Panc1 (cell line): ENCODE data around the gene CA10.

Experiments used
- TF ChIP-seq, protein P1 (sequence below): fragments of 450-650 bp; IDR thresholded peaks from 2 replicates; pipeline ENCODE4 v1.5.1; 2017; ENCODE audit warnings: mild to moderate bottlenecking
- TF ChIP-seq, protein P2 (sequence below), 2 experiments: IDR thresholded peaks; 2 replicates each; pipeline ENCODE4 v1.6.1; 2011 to 2012; ENCODE audit warnings: low read depth in 2 of 2, control low read depth in 1 of 2, low read length in 1 of 2, mild to moderate bottlenecking in 1 of 2, moderate library complexity in 1 of 2; ENCODE audit not compliant: insufficient read depth in 1 of 2

DNA sequence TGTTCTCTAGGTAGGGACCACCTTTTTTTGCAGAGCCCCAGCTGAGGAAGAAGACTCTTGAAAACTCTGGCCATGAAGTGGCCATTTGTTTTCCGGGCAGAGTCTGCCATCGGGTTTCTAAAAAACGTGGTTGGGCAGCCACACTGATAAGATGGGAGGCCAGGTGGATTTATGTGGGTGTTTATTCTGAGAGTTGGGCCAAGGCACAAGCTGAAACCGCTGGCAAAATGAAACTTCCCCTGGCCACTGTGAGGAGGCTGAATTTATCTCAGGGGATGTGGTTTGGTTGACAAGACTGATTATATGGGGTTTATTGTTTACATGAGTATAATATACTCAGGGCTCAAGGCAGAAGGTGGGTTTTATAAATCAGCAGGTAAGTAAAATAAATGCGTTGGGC lies 476.4 kb downstream of the CA10 start:
- TF ChIP-seq, protein P1, sequence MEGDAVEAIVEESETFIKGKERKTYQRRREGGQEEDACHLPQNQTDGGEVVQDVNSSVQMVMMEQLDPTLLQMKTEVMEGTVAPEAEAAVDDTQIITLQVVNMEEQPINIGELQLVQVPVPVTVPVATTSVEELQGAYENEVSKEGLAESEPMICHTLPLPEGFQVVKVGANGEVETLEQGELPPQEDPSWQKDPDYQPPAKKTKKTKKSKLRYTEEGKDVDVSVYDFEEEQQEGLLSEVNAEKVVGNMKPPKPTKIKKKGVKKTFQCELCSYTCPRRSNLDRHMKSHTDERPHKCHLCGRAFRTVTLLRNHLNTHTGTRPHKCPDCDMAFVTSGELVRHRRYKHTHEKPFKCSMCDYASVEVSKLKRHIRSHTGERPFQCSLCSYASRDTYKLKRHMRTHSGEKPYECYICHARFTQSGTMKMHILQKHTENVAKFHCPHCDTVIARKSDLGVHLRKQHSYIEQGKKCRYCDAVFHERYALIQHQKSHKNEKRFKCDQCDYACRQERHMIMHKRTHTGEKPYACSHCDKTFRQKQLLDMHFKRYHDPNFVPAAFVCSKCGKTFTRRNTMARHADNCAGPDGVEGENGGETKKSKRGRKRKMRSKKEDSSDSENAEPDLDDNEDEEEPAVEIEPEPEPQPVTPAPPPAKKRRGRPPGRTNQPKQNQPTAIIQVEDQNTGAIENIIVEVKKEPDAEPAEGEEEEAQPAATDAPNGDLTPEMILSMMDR: no peak
- TF ChIP-seq, protein P2, sequence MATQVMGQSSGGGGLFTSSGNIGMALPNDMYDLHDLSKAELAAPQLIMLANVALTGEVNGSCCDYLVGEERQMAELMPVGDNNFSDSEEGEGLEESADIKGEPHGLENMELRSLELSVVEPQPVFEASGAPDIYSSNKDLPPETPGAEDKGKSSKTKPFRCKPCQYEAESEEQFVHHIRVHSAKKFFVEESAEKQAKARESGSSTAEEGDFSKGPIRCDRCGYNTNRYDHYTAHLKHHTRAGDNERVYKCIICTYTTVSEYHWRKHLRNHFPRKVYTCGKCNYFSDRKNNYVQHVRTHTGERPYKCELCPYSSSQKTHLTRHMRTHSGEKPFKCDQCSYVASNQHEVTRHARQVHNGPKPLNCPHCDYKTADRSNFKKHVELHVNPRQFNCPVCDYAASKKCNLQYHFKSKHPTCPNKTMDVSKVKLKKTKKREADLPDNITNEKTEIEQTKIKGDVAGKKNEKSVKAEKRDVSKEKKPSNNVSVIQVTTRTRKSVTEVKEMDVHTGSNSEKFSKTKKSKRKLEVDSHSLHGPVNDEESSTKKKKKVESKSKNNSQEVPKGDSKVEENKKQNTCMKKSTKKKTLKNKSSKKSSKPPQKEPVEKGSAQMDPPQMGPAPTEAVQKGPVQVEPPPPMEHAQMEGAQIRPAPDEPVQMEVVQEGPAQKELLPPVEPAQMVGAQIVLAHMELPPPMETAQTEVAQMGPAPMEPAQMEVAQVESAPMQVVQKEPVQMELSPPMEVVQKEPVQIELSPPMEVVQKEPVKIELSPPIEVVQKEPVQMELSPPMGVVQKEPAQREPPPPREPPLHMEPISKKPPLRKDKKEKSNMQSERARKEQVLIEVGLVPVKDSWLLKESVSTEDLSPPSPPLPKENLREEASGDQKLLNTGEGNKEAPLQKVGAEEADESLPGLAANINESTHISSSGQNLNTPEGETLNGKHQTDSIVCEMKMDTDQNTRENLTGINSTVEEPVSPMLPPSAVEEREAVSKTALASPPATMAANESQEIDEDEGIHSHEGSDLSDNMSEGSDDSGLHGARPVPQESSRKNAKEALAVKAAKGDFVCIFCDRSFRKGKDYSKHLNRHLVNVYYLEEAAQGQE (IDR thresholded peaks at IDR 0.05; ENCODE audit: insufficient read depth in 1 of 2, low read depth in 2 of 2, low read length in 1 of 2): no peak
